Hindlimb muscle (tissue), 1 donor: ENCODE results near the gene RARB. TPM values are rescaled to one million over a fixed set of nuclear protein-coding genes. Genes with fewer than 3 reads are reported as not detected.

Experiments used
- DNase-seq: peaks from one replicate; pipeline ENCODE4 v3.0.0-alpha.2; 2013
- polyA plus RNA-seq: library from polyadenylated mRNA; unstranded; fragments of 120-200 nt; gene quantifications from one replicate; pipeline ENCODE4 v1.2.1, GENCODE V29; 2013; ENCODE audit not compliant: insufficient read length

RARB gene
- polyA plus RNA-seq, 1 donor = 11.2 TPM

DNA sequence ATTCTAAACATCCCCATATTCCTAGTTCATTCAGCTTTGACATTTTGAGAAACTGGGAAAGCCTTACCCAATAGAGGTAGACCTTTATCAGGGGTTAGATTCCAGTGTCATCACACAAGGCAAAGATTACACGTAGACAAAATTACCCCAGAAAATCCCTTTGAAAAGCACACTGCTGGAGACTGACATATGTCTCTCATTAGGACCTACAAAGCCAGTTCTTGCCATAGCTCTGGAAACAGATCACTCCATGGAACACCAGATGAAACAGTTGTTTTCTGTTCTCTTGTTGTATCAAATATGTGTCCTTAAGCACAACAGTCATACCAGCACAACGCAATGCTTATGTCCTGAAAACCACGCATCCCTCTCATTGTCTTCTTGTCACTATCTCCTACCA lies 44.7 kb downstream of the RARB start:
- no peak for DNase-seq

DNA sequence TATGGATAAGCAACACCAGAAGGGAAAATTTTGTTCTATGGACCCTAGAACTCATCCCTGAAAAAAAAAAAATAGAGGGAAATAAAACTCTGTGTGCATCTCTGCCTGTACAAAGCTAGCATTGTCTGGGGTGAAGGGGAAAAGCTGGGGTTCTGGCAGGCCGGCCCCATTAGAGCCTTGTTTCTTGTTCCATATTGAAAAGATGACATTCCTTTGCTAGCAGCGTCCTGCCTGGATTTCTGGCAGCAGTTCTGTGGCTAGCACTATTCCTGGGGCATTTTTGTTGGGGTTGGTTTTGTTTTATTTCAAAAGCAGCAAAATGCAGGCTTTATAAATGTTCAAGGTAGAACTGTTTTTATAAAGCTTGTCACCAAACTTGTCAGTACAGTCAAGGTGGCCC lies 45.2 kb downstream of the RARB start:
- DNase-seq = no peak

DNA sequence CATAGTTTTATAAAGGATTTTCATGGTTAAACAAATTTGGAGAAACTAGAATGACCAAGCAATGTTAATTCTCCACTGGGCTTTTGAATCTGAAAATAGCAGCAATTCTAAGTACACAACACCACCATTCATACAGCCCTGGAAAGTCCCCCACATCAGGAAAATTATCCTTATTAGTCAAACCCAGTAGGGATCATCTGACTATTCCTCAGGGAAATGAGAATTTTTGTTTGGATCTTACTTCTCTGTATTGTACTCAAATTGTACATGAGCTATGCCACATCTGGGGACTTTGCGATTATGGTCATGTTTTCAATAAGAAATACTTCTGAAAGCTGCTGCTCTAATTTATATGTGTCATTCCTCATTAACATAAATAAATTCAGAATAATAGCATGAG lies 46.0 kb downstream of the RARB start:
- no peak for DNase-seq

DNA sequence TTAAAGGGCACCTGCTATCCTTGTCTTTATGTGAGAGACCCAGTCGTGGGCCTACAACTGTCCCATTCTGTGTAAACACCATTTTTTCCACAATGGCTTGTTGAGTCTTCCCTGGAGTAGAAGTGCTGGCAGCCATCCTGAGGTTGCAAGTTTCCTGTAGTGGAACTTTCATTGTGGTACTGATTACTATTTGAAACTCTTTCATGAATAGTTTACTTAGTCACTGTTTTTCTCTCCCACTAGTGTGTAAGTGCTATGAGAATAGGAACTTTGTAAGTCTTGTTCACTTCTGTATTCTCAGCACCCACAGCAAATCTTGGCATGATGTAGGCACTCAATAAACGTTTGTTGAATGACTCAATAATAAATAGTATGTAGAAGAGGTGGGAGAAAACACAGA lies 48.6 kb downstream of the RARB start:
- DNase-seq = no peak

DNA sequence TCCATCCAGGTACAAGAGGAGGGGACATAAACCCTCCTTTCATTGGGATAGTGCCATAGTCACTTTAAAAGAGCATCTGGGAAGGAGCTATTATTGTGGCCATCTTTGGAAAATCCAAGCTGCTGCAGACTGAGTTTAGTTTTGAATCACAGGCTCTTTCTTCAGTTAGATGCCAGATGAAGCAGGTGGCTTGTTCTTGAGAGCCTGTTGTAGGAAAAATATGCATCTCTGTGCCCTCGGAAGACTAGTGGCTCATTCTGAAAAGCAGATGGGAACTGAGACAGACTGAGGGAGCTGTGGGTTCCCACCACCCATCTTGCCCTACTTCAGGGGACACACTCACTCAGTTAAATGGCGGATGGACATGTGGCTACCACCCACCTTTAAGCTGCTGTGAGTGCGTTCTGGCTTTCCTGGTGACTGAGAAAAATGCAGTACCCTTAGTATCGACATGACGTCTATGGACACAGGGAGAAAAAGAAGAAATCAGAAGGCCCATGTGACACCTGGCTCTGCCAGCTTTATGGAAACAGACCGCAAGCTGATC lies 50.2 kb downstream of the RARB start:
- no peak for DNase-seq

DNA sequence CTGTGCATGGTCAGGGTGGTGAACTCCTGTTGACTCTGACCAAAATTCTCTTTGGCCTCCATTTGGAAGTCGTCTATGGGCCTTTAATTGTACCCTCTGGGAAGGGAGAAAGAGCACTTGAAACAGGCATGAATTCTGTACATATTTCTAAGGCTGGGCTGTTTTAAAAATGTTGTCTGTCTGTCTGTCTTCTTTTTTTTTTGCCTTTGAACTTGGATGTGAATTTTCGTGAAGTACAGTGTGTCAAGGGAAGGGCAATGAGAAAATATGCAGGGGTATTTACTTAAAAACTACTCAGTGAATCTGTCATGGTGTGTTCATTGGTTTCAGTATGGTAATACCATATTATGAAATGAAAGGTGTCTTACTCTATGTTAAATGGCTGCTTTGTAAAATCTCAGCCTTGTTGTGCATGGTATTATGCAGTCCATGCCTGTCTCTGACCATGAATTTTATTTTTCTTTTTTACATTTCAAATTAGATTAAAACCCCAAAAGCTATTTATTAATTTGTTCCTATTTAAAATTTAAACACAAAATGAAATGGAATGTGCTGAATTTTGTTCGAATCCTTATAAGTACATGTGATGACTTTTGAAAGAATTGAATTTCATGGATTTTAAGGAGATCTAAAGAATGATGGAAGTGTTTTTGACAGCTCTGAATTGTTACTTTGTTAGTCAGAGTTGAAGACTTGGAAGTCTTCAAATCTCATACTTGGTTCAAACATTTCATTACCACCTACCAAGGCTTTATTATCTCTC lies 51.1 kb downstream of the RARB start:
- DNase-seq = no peak

DNA sequence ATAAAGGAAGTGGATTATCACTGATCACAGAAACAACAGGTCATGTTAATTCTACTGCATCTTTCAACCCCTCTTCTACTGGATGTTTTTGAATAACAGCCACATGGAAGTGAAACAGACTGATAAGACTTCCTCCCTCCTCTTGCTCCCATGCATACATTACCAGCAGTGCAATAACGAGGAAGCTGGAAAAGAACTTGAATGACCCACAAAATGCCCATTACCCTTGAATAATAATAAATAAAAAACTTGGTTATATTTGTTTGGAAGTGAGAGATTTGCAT lies 51.6 kb downstream of the RARB start:
- no peak for DNase-seq

DNA sequence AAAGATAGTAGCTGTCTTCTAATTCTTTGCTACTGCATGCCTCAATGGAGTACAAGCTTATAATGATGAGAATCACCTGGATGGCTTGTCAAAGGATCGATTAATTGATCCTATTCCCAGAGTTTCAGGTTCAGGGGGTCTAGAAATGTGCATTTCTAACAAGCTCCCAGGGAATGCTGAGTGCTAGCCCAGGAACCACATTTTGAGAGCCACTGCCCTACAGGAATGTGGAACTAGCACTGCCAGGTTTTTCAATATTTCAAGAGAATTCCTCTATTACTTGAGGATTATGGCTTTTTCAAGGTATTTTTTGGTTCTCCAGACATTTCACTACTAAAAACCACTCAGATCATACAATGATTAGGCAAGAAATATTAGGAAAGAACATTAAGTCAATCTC lies 52.7 kb downstream of the RARB start:
- DNase-seq = no peak

DNA sequence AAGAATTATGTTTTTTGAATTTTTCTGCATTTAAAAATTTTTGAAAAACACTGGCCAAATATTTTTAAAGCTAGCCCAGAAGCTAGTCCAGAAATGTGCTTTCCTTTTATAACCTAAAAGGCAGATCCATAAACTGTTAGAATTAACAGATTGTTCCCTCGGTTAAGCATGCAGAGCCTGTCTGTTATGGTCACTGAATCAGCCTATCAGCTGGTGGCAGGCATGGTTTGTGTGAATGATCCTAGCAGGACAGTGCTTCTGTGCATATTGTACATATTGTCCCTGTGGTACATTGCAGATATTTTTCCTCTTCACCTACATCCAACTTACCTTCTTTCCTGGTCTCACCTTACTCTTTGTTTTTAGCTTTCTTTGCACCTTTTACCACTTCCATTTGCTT lies 53.3 kb downstream of the RARB start:
- no peak for DNase-seq

DNA sequence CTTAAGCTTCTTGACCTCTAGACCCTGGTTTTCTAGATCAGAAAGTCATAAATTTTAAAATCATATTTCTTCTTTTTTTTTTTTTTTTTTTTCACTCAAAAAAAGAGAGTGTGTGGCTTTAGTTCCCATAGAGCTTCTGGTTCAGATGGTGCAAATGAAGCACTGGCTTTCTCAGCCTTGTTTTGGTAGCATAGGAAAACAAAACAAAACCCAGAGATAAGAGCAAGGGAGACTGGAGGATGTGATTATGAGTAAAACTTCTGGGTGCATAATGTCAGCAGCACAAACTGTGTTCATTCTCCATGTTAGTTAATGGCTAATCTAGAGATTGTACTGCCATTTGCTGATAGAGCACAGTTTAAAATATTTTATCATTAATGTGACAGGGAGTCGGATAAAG lies 55.4 kb downstream of the RARB start:
- no peak for DNase-seq

DNA sequence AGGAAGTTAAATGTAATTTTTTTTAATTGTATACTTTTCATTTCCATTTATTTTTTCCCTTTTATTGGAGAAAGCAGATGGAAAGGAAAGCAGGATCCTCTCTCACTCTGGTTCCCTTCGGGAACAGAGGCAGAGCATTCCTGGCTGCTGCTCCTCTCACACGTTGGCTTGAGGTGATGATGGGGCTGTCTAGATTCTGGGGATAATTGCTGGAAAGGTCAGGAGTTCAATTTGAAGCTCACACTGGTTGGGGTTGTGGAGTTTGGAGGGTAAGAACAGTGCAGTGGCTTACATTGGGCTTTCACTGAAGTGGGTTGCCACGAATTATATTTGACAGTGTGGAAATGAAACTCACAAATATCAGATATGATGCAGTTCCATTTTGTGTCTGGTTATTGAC lies 57.6 kb downstream of the RARB start:
- DNase-seq = no peak

DNA sequence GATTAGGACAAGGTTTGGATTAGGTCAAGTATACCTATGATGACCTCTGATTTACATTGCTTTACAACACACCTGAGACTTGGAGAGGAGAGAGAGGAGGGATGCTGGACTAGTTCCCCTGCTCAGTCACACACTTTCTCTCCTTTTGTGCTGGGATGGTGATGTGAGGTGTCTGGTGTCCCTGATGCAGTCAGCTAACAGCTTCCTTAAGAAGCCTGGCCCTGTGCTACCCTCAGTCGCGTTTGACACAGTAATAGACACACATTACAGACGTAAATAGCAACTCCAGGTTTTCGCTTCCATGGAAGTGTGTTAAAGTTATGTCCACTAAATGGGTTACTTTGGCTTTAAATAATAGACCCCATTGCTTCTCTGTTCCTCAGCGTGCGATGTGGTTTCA lies 58.9 kb downstream of the RARB start:
- DNase-seq = no peak

DNA sequence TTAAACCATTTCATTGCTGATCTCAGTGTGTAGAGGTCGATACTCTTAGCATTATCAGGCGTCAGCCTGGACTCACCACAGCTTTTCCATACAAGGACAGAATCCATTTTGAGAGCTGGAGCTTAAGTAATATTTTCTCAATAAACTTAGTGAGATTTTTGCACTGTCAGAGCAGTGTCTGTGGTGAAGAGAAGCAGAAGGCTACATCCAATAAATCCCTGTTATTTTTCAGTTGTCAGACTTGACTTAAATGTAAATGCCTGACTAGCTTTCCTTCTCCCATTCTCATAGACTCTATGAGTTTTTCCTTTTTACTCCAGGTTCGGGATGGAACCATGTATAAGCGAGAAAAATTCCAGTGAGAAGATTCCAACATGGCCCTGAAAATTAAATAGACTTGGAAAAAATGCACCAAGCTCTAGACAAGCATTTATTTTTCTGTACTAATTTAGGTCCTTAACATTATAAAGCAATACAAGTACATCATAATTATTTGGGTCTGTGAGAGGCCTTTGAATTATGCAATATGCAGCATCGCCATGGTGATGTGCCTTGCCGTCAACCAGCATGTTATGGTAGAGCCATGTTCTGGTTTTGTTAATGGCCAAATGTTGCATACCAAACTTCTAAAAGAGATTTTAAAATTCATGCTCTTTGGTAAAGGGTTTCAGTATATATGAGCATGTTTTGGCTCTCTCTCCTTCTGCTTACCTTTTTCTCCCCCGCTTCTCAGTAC lies 62.0 kb downstream of the RARB start:
- DNase-seq = no peak

DNA sequence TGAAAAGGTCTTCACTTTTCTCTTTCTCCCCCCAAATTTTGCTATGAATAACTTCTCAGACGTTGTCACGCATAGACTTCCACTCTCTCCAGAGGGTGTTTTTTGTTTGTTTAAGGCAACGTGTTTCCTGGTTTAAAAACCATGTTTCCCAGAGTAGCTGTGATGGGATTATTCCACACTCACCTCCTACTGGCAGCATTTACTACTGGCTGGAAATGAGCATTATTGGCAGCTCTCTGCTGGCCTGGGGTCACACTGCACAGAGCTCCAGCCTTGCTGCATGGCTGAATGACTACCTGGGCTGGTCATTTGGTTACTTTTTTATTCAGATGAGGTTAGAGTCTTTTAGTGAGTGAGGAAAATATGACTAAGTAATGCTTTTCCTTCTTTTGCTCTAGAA lies 65.2 kb downstream of the RARB start:
- DNase-seq = peak; percentile 55

DNA sequence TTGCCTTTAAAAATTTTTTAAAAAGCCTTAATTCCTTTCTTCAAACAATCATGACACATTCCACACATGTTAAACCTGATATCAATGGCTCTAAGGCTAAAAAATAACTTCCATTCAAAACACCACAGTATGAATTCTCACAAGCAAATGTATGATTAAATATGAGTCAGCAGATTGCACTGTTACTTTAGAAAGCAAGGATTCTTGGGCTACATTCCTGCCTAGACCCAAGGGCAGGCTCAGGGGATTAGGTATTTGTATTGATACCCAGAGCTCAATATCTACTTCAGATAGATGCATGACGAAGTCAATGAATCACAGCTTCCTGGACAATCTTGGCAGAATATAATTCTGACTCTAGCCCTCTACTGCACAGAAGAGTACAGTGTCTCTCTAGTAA lies 65.7 kb downstream of the RARB start:
- DNase-seq = no peak

DNA sequence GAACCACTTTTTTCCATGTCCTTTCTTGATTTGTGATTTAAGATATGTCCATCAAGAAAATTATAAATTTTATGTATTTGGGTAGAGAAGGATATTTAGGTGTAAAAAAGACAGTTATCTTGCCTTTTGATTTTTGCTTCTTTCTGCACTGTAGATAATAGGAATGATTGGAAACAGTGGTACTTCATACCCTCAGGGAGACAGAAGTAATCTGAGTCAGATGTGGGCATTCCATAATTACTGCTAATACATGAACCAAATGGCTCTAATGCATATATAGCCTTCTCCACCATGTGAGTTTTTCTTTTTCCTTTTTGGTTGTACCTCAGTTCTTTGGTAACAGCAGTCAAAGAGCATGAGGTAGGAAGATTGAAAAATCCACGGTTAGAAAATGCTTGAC lies 67.2 kb downstream of the RARB start:
- DNase-seq = no peak

DNA sequence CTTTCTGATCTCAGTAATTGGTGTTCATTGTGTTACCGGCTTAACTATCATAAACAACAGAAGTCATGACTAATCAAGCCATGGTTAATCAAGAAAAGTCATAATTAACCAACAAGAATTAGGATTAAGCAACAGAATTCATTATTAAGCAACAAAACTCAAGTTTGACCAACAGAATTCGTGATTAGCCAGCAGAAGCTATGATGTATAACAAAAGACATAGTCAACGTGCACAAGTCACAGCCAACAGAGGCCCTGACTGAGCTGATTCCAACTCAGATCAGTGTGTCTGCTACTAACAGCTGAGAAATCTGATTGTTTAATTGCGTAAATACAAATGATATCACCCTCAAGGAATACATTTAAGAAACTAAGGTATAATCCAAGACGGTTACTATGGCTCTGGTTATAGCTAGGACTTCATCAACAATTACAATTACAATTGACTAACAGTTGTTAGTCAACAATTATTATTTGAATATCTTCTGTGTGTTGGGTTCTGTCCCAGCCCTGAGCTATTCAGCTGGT lies 67.7 kb downstream of the RARB start:
- no peak for DNase-seq

DNA sequence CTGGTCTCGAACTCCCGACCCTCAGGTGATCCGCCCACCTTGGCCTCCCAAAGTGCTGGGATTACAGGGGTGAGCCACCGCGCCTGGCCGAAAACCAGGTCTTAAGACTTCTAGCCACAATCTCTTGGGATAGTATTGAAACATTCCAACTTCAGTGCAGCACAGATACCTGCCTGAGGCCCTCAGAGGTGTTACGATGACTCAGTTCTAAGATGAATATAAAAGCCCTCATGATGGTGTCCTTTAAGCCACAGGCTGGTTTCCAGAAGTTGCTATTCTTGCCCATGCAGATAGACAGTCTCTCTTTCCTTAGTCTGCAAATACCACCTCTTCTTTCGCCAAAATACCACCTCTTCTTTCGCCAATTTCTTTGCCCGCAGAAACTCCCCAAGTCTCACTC lies 69.0 kb downstream of the RARB start:
- no peak for DNase-seq

DNA sequence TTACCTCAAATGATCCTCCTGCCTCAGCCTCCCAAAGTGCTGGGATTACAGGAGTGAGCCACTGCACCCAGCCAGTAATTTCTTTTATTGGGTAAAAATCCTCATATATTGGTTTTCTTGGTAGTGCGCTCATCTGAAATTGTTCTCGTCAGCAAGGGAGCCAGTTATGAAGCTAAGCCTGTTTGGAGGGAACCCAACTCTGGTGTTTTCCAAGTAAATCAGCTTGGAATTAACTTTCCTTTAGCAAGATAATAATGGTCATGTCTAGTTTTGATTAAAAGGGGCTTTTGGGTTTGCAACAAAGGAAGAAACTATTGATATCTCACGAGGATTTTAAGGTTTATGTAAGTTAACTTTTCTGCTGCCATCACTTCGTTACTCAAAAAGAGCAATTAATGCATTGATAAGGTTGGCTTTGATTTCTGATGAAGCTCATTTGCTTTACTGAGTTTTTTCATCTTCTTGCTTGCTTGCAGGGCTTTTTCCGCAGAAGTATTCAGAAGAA lies 72.7 kb downstream of the RARB start:
- DNase-seq = no peak

DNA sequence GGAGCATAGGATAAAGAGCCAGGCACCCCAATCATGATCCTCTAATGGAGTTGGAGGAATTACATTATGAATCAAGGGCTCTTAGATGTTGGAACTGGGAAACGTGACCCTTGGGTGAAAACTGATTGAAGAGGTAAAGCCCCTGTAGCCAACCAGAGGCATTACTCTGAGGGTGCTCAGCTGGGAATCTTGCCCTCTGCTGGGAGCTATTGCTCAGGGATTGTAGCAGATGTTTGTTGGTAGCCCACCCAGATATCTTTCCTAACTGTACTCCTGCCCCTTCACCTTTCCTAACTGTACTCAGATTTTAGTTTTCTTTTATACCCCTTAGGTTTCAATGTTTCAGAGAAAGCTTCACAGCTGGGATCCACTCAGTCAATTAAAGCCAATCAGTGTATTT lies 74.2 kb downstream of the RARB start:
- DNase-seq = no peak

DNA sequence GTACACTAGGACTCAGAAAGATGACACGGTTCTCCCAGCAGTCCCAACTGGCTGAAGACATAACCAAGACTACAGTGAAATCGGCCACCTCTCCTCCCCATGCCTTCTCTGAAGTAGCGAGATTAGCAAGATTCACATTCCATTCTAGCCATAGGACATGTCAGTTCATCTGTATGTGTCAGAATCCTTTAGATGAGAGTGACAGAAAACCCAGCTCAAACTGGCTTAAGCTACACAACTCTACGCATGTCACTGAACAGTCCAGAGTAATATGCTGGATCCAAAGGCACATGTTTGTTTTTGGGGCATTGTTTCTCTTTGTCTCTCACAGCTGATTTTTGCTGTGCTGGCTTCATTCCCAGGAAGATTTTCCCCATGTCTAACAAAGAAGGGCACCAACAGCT lies 75.8 kb downstream of the RARB start:
- DNase-seq = no peak

DNA sequence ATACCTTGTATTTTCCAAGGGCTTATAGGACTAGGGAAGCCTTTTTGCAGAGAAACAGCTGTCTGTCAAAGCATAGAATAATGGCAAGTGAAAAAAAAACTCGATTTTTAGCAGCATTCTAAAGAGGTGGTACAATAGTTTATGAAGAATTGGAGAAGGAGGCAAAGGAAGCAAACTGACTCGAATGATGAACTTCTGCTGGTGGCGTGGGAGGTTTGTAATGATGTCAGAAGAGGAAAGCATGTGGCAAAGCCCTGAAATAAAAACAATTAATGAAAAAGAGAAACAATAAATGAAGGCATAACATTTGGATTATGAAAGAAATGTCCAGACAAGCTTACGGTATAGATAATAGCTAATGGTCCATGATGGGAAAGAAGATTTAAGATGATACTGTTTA lies 77.5 kb downstream of the RARB start:
- no peak for DNase-seq

DNA sequence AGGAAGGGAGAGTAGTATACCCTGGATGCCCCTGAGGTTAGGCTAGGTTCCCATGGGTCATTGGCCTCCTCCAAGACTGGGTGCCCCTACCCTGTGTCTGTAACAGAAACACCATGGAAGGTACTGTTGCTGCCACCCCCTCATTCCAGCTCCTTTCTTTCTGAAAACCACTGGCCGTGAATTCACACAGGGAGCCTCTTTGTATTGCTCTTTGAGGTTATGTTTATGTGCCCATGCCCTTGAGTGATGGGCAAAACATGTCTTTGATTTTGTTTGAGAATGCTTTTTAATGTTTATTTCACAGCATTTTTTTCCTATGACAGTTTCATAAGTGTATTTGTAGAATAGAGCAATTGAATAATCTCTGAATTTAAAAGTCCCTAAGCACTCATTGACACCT lies 79.7 kb downstream of the RARB start:
- DNase-seq = no peak

DNA sequence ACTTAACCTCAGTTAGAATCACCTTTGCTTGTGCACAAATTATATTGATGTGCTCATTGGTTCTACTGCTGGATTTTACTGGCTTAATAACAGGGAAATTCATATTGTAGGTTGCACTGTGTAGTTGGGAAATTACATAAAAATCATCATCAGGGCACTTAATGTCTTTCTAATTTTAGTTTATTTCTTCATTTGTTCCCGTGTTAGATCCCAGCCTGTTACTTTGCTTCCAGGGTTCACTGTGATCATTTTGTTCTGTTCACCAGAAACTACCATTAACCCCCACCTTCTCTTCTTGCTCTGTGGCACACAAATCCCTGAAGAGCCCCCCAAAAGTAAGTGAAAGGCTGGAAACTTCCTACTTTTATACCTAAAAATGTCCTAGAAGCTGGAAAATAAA lies 80.4 kb downstream of the RARB start:
- DNase-seq = no peak
